GM19397 (cell line): Measurements from ENCODE around the gene HGD.

ENCODE experiments used
- ATAC-seq: cut with Tn5 transposase; IDR thresholded peaks from one replicate; pipeline ENCODE4 v1.9.1; 2021; ENCODE audit warnings: mild to moderate bottlenecking, moderate library complexity; ENCODE audit not compliant: unreplicated experiment

HGD gene

GRCh38 chr3:120596116-120596852 lies 85.8 kb downstream of the HGD start, which contains the start of gene NDUFB4:
TSS of gene NDUFB4 (plus strand) at chr3:120596336. CDS start at chr3:120596360, 24 bp downstream.
- peak; percentile 97 for ATAC-seq

- ATAC-seq, result no peak
Measured at GRCh38 chr3:120595788-120596115, 86.3 kb downstream of the HGD start.

DNA sequence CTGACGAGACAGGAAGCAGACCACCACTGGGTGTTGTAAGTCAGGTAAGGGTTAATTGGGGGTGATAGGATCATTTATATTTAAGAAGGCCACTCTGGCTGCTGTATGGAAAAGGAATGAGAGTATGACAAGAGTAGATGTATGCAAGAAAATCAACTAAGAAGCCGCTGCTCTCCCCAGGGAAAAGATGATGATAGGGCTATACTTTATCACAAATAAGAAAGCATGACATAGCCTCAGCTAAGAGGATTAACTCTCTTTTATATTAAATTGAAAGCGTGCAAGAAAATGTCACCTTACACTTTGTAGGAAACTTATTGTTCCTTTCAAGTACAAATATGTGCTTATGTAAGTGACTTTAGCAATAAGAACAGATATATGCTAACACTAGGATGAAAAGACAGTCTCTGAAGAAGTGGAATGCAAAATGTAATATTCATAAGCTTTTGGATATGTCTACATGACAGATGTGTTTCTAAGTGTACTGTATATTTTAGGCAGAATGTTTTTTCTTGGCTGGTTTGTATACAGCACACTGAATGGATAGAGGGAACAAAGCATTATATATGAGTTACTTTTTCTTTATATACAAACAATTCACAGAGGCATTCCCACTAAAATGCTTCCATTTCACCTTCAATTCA lies 94.6 kb downstream of the HGD start:
- no peak for ATAC-seq
